ENCODE data around the gene TLE5. TPM values are rescaled to one million over a fixed set of nuclear protein-coding genes. Genes with fewer than 3 reads are reported as not detected.

The TLE5 gene
- total RNA-seq, 4 donors from 2014 or later: 339 to 403 (median 382) TPM

DNA sequence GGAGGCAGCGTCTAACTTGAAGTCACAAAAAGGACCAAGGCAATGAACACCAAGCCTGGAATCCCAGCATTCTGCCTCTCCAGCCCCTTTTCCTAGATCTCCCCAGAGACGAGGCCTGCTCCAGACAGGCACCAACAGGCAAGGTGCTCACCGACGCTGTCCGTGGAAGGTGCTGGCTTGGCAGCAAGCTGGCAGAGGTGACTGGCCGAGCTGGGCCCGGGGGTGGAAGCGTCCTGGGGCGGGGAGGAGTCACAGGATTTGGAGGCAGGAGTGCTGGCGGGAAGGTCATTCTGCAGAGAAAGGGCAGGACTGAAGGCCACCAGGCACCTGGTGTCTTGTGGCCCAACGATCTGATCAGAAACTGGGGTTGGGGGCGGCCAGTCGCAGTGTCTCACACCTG lies 51.4 kb downstream of the TLE5 start:
- WGBS: 92% methylated on average over 13 of the region's 13 CpGs
- Histone ChIP-seq H3K27me3 (no peaks in the 10 kb centered on the region), H3K27ac (no peak overlapping the region), H3K4me3 (no peak overlapping the region), H3K36me3 (peaks cover 53% of the 10 kb centered on the region), H3K9me3 (no peaks in the 10 kb centered on the region), H3K4me1 (no peaks in the 10 kb centered on the region)
- no peak for TF ChIP-seq EP300 (IDR thresholded peaks at IDR 0.05)
- DNase-seq (ENCODE audit: low spot score in 2 of 2): no peak

DNA sequence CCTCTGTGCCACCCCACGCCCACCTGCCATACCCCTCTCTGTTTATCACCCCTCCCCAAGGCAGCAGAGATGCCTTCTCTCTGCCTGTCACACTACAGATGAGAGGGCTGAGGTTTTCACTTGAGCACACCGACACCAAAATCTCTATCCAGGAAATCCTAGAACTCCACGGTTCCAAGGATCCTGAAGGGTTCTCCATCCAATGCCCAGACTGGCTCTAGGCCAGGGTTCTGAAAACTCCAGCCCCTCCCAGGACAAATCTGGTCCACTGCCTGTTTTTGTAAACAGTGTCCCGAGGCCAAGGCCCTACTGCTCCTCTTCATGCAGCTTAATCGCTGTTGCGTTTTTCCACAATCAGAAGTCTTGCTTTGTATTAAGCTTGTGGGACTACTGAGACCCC lies 53.3 kb downstream of the TLE5 start:
- DNase-seq (ENCODE audit: low spot score in 2 of 2): no peak
- no peak for TF ChIP-seq POLR2AphosphoS5 (IDR thresholded peaks at IDR 0.05)
- no peak for TF ChIP-seq POLR2A (IDR thresholded peaks at IDR 0.05)
- no peak for TF ChIP-seq EP300 (IDR thresholded peaks at IDR 0.05)
- TF ChIP-seq, protein P1, sequence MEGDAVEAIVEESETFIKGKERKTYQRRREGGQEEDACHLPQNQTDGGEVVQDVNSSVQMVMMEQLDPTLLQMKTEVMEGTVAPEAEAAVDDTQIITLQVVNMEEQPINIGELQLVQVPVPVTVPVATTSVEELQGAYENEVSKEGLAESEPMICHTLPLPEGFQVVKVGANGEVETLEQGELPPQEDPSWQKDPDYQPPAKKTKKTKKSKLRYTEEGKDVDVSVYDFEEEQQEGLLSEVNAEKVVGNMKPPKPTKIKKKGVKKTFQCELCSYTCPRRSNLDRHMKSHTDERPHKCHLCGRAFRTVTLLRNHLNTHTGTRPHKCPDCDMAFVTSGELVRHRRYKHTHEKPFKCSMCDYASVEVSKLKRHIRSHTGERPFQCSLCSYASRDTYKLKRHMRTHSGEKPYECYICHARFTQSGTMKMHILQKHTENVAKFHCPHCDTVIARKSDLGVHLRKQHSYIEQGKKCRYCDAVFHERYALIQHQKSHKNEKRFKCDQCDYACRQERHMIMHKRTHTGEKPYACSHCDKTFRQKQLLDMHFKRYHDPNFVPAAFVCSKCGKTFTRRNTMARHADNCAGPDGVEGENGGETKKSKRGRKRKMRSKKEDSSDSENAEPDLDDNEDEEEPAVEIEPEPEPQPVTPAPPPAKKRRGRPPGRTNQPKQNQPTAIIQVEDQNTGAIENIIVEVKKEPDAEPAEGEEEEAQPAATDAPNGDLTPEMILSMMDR (IDR thresholded peaks at IDR 0.05): no peak
- H3K27ac ChIP-seq: no peak overlapping the region
- H3K9me3 ChIP-seq: no peaks in the 10 kb centered on the region
- peaks cover 60% of the 10 kb centered on the region for H3K36me3 ChIP-seq
- no peak overlapping the region for H3K4me3 ChIP-seq
- no peaks in the 10 kb centered on the region for H3K4me1 ChIP-seq
- H3K27me3 ChIP-seq: no peaks in the 10 kb centered on the region
- 92% methylated on average over 6 of the region's 6 CpGs for WGBS

DNA sequence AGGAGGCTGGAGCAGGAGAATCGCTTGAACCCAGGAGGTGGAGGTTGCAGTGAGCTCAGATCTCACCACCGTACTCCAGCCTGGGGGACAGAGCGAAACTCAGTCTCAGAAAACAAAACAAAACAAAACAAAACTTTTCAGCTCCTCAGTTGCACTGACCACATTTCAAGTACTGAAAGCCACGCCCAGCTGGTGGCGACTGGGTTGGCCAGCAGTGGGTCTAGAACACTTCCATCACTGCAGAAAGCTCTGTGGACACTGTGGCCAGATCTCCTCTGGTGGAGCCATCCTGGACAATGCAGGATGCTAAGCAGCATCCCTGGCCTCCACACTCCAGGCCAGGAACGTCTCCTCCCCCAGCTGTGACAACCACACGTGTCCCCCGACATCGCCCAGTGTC lies 54.3 kb downstream of the TLE5 start:
- 93% methylated on average over 9 of the region's 9 CpGs for WGBS
- Histone ChIP-seq H3K36me3 (peaks cover 52% of the 10 kb centered on the region), H3K4me3 (no peak overlapping the region), H3K9me3 (no peaks in the 10 kb centered on the region), H3K27me3 (no peaks in the 10 kb centered on the region), H3K27ac (no peak overlapping the region), H3K4me1 (no peaks in the 10 kb centered on the region)
- no peak for TF ChIP-seq EP300 (IDR thresholded peaks at IDR 0.05)
- no peak for TF ChIP-seq POLR2AphosphoS5 (IDR thresholded peaks at IDR 0.05)
- TF ChIP-seq POLR2A (IDR thresholded peaks at IDR 0.05): no peak
- TF ChIP-seq, protein P1 (IDR thresholded peaks at IDR 0.05): no peak
- DNase-seq (ENCODE audit: low spot score in 2 of 2): no peak

DNA sequence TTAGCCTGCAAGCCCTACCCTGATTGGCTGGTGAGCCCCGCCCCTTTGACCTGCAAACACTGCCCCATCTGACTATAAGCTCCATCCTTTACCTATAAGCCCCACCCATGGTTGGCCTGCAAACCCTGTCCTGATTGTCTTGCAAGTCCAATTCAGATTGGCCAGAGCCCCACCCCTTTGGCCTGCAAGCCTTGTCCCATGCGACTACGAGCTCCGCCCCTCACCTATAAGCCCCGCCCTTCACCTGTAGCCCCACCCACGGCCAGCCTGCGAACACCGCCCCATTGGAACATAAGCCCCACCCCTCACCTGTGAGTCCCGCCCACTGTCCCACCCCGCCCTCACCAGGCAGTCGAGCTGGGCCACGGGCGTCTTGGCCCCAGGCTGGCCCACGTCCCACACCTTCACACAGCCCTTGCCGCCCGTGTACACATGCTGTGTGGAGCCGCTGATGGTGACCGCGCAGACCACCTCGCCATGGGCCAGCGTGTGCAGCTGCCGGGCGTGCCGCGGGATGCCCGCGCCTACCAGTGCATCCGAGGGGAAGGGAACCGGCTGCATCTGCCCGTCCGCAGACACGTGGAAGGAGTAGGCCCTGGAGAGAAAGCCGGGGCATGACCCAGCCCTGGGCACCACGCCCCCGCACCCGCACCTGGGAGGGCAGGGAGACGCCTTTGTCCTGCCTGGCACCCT lies 56.1 kb downstream of the TLE5 start:
- H3K9me3 ChIP-seq: no peaks in the 10 kb centered on the region
- H3K36me3 ChIP-seq: peaks cover 51% of the 10 kb centered on the region
- H3K4me1 ChIP-seq: no peaks in the 10 kb centered on the region
- TF ChIP-seq POLR2AphosphoS5 (IDR thresholded peaks at IDR 0.05) (no peak), POLR2A (IDR thresholded peaks at IDR 0.05) (no peak), EP300 (IDR thresholded peaks at IDR 0.05) (no peak)
- TF ChIP-seq, protein P1 (IDR thresholded peaks at IDR 0.05): no peak
- no peak for DNase-seq (ENCODE audit: low spot score in 2 of 2)
- 65% methylated on average over 14 of the region's 37 CpGs for WGBS
- H3K4me3 ChIP-seq: no peak overlapping the region
- no peak overlapping the region for H3K27ac ChIP-seq
- H3K27me3 ChIP-seq: no peaks in the 10 kb centered on the region

DNA sequence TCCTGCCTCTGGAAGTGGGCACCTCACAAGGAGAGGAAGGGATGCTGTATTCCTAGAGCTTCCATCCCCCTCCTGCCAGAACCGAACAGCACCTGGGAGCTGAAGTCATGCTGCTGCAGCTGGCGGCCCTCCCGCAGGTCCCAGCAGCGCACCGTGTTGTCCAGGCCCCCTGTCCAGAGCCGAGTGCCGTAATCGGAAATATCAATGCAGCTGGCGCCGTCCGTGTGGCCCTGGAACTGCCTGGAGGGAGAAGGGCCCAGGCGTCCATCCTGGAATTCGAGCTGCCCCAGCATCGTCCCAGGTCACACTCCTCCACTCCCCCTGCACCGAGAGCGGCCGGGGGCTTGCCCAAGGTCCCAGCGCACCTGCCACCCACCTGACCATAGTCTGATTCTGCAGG lies 57.0 kb downstream of the TLE5 start:
- no peaks in the 10 kb centered on the region for H3K27me3 ChIP-seq
- no peak overlapping the region for H3K27ac ChIP-seq
- H3K4me3 ChIP-seq: no peak overlapping the region
- no peak for DNase-seq (ENCODE audit: low spot score in 2 of 2)
- TF ChIP-seq EP300 (IDR thresholded peaks at IDR 0.05) (no peak), POLR2AphosphoS5 (IDR thresholded peaks at IDR 0.05) (no peak), POLR2A (IDR thresholded peaks at IDR 0.05) (no peak)
- TF ChIP-seq, protein P1 (IDR thresholded peaks at IDR 0.05): no peak
- no peaks in the 10 kb centered on the region for H3K9me3 ChIP-seq
- H3K36me3 ChIP-seq: peaks cover 44% of the 10 kb centered on the region
- WGBS: 90% methylated on average over 3 of the region's 18 CpGs
- no peaks in the 10 kb centered on the region for H3K4me1 ChIP-seq

DNA sequence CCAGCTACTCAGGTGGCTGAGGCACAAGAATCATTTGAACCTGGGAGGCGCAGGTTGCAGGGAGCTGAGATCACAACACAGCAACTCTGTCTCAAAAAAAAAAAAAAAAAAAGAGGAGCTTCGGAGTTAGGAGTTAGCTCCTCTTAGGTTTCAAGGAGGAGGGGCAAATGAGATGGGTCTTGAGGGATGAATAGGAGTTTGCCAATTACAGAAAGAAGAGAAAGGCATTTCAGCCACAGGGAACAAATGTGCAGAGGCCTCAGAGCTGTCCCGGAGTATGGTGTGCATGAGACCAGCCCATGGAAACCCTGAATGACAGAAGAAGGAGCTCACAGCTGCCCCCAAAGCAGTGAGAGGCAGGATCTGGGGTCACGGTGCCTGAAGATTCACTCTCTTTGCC lies 57.8 kb downstream of the TLE5 start:
- no peak overlapping the region for H3K27ac ChIP-seq
- 97% methylated on average over 4 of the region's 4 CpGs for WGBS
- H3K9me3 ChIP-seq: no peaks in the 10 kb centered on the region
- no peak for DNase-seq (ENCODE audit: low spot score in 2 of 2)
- H3K27me3 ChIP-seq: no peaks in the 10 kb centered on the region
- TF ChIP-seq, protein P1 (IDR thresholded peaks at IDR 0.05): no peak
- TF ChIP-seq POLR2A (IDR thresholded peaks at IDR 0.05) (no peak), POLR2AphosphoS5 (IDR thresholded peaks at IDR 0.05) (no peak), EP300 (IDR thresholded peaks at IDR 0.05) (no peak)
- H3K4me3 ChIP-seq: no peak overlapping the region
- no peaks in the 10 kb centered on the region for H3K4me1 ChIP-seq
- peaks cover 42% of the 10 kb centered on the region for H3K36me3 ChIP-seq

Data from suprapubic skin (tissue), 4 donors.